IPS-20b (cell line): Measurements from ENCODE around the gene ADAT3.

Experiments used
- H3K27ac ChIP-seq: one replicate; pipeline ENCODE4 v1.5.1; 2013; ENCODE audit warnings: low read length
- H3K27me3 ChIP-seq: 2 replicates; pipeline ENCODE4 v1.6.1; 2013; ENCODE audit warnings: mild to moderate bottlenecking, low read length, inconsistent platforms; ENCODE audit not compliant: insufficient read depth
- H3K36me3 ChIP-seq: 2 replicates; pipeline ENCODE4 v1.6.1; 2013; ENCODE audit warnings: low read depth, mild to moderate bottlenecking, inconsistent platforms, low read length, moderate library complexity; ENCODE audit not compliant: insufficient read depth
- H3K4me1 ChIP-seq: 2 replicates; pipeline ENCODE4 v1.6.1; 2013; ENCODE audit warnings: mild to moderate bottlenecking, control low read depth, inconsistent platforms, low read length, moderate library complexity; ENCODE audit not compliant: insufficient read depth
- H3K4me3 ChIP-seq: 2 replicates; pipeline ENCODE4 v1.5.1; 2013; ENCODE audit warnings: mild to moderate bottlenecking, low read length, inconsistent platforms
- H3K9ac ChIP-seq: 2 replicates; pipeline ENCODE4 v1.6.1; 2013; ENCODE audit warnings: low read depth, mild to moderate bottlenecking, inconsistent platforms, low read length, moderate library complexity
- H3K9me3 ChIP-seq: 2 replicates; pipeline ENCODE4 v1.6.1; 2013; ENCODE audit warnings: mild to moderate bottlenecking, low read depth, low read length, inconsistent platforms; ENCODE audit not compliant: insufficient read depth

The ADAT3 gene

DNA sequence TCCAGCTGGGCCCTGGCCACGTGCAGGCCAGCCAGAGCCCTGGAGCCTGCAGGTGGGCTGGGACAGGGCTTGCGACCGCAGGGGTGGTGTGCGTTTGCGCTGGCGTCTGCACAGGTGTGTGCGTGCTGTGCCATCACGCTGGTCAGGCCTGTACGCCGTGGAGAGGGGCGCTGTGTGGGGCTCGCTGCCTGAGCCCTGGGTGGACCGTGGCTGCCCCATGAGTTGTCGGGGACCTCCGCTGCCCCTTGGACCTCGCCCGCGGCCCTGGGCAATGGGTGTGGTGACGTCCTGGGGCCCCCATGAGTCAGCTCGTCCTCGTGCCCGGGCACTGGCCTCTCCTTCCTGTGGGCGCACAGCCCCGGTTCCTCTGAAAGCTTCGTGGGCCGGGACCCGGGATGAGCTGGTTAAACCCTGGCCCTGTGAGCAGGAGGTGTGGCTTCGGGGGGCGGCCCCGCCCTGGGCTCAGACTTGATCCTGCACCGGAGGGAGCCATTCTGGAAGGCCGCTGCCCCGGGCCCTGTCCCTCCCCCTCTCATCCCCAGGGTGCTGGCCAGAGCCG, 42.5 kb downstream of the ADAT3 start:
- H3K36me3 ChIP-seq: peaks cover 9% of the 10 kb centered on the region; the same call in 1 of the 2 replicates
- H3K27ac ChIP-seq: no peak overlapping the region
- H3K4me1 ChIP-seq: peaks cover 3% of the 10 kb centered on the region; the same call in 1 of the 2 replicates
- no peak overlapping the region for H3K9ac ChIP-seq
- no peak overlapping the region for H3K4me3 ChIP-seq
- no peaks in the 10 kb centered on the region for H3K9me3 ChIP-seq
- no peaks in the 10 kb centered on the region for H3K27me3 ChIP-seq

DNA sequence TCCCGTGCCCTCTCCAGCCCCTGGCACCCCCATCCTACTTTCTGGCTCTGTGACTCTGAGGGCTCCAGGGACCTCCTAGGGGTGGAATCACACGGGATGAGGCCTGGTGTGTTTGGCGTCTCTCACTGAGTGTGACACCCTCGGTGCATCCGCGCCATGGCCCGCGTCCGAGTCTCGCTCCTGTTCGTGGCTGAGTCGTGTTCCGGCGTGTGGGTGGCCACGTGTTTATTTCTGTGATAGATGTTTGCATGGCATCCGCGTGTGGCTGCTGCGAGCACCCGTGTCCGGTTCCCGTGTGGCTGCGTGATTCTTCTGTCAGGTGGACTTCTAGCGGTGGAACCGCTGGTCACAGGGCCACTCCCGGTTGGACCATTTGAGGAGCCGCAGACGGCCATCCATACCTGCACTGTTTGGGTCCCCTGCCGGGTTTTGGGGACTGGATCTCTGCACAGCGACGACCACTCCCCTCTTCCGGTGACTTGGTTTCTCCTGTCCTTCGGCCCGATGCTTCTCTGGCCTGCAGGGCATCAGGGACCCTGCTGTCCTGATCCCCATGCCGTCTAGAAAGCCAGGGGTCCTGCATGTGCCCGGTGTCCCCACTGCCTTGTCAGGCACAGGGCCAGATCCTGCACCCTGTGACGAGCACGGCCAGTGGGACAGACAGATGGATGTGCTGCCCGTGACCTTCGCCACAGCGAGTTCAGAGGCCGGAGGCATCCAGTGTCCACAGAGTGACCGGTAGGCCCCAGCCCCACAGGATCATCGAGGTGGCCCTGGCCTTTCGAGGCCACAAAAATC, 44.3 kb downstream of the ADAT3 start:
- Histone ChIP-seq H3K9ac (no peak overlapping the region), H3K27me3 (no peaks in the 10 kb centered on the region), H3K9me3 (no peaks in the 10 kb centered on the region), H3K4me1 (no peaks in the 10 kb centered on the region), H3K4me3 (no peak overlapping the region), H3K27ac (no peak overlapping the region), H3K36me3 (peaks cover 14% of the 10 kb centered on the region; the same call in 1 of the 2 replicates)

DNA sequence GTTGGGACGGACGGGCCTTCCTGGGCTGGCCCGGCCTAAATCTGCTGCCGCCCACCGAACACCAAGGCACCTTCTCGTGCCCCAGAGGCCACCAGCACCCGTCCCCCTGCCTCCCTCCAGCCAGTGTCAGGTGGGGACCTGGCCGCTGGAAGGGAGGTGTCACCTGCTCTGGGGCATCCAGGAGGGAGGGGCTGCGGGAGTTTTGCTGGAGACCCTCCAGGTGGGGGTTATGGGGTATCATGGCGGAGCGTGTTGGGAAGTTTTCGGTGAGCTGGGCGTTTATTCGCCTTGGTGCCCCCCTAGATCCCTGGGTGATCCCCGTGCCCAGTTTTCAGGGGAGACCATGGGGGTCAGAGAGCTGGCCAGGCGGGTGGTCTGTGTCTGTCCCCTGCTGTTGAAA, 45.4 kb downstream of the ADAT3 start:
- H3K4me1 ChIP-seq: no peaks in the 10 kb centered on the region
- H3K36me3 ChIP-seq: peaks cover 14% of the 10 kb centered on the region; the same call in 1 of the 2 replicates
- H3K27ac ChIP-seq: no peak overlapping the region
- no peak overlapping the region for H3K4me3 ChIP-seq
- H3K27me3 ChIP-seq: no peaks in the 10 kb centered on the region
- H3K9ac ChIP-seq: no peak overlapping the region
- H3K9me3 ChIP-seq: no peaks in the 10 kb centered on the region

- Histone ChIP-seq H3K9ac (no peak overlapping the region), H3K9me3 (no peaks in the 10 kb centered on the region), H3K27ac (no peak overlapping the region), H3K4me3 (no peak overlapping the region), H3K4me1 (no peaks in the 10 kb centered on the region), H3K36me3 (peaks cover 14% of the 10 kb centered on the region; the same call in 1 of the 2 replicates), H3K27me3 (no peaks in the 10 kb centered on the region)
Observed at GRCh38 chr19:1952635-1953034, 47.4 kb downstream of the ADAT3 start.

- Histone ChIP-seq H3K4me1 (no peaks in the 10 kb centered on the region), H3K27ac (no peak overlapping the region), H3K9ac (no peak overlapping the region), H3K36me3 (peaks cover 14% of the 10 kb centered on the region; the same call in 1 of the 2 replicates), H3K4me3 (no peak overlapping the region), H3K9me3 (no peaks in the 10 kb centered on the region), H3K27me3 (no peaks in the 10 kb centered on the region)
Observed at GRCh38 chr19:1953037-1953436, 47.8 kb downstream of the ADAT3 start.

DNA sequence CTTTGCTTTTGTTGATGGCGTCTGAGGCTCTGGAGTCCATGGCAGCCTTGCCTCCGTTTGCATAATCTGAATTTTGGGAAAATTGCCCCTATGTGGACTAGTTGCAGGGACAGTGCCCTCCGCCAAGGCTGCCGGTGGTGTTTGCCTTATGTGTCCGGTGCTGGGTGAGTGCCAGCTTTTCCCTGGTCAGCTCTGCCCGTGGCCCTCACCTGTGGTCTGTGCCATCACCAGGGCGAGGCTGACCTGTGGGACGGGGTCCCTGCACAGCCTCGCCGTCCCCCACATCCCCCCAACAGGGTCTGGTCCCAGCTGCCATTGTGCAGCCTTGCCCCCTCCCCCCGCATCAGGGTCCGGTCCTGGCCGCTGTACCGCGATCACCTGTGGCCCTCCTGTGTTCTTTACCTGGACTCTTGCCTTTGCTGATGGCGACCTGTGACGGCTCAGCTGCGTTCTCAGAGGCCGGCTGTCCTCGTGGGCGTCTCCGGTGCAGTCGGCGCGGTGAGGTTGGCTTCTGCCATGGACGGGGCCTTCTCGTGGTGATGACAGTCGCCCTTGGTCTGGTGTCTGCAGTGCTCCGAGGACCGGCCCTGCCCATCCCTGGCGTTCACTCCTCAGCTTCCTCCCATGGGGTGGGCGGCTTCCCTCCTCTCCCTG, 48.4 kb downstream of the ADAT3 start:
- no peak overlapping the region for H3K9ac ChIP-seq
- no peaks in the 10 kb centered on the region for H3K27me3 ChIP-seq
- H3K4me1 ChIP-seq: no peaks in the 10 kb centered on the region
- H3K4me3 ChIP-seq: no peak overlapping the region
- H3K36me3 ChIP-seq: peaks cover 14% of the 10 kb centered on the region; the same call in 1 of the 2 replicates
- H3K27ac ChIP-seq: no peak overlapping the region
- no peaks in the 10 kb centered on the region for H3K9me3 ChIP-seq

GRCh38 chr19:1954532-1954933, 49.3 kb downstream of the ADAT3 start:
- Histone ChIP-seq H3K4me3 (no peak overlapping the region), H3K9ac (no peak overlapping the region), H3K36me3 (peaks cover 14% of the 10 kb centered on the region; the same call in 1 of the 2 replicates), H3K9me3 (no peaks in the 10 kb centered on the region), H3K4me1 (no peaks in the 10 kb centered on the region), H3K27me3 (no peaks in the 10 kb centered on the region), H3K27ac (no peak overlapping the region)

GRCh38 chr19:1955171-1956121, 50.2 kb downstream of the ADAT3 start:
- Histone ChIP-seq H3K27me3 (no peaks in the 10 kb centered on the region), H3K9me3 (no peaks in the 10 kb centered on the region), H3K36me3 (peaks cover 12% of the 10 kb centered on the region; the same call in 1 of the 2 replicates), H3K9ac (no peak overlapping the region), H3K4me3 (no peak overlapping the region), H3K27ac (no peak overlapping the region), H3K4me1 (no peaks in the 10 kb centered on the region)

GRCh38 chr19:1956122-1956494, 50.9 kb downstream of the ADAT3 start:
- no peak overlapping the region for H3K4me3 ChIP-seq
- peaks cover 9% of the 10 kb centered on the region; the same call in 1 of the 2 replicates for H3K36me3 ChIP-seq
- no peaks in the 10 kb centered on the region for H3K27me3 ChIP-seq
- H3K27ac ChIP-seq: no peak overlapping the region
- no peaks in the 10 kb centered on the region for H3K4me1 ChIP-seq
- H3K9me3 ChIP-seq: no peaks in the 10 kb centered on the region
- H3K9ac ChIP-seq: no peak overlapping the region

- no peak overlapping the region for H3K9ac ChIP-seq
- H3K27me3 ChIP-seq: no peaks in the 10 kb centered on the region
Observed at GRCh38 chr19:1956868-1957492, 51.8 kb downstream of the ADAT3 start.

More at GRCh38 chr19:1956868-1957492, 51.8 kb downstream of the ADAT3 start:
- Histone ChIP-seq H3K27ac (no peak overlapping the region), H3K4me1 (no peaks in the 10 kb centered on the region), H3K9me3 (no peaks in the 10 kb centered on the region), H3K4me3 (no peak overlapping the region), H3K36me3 (peaks cover 9% of the 10 kb centered on the region; the same call in 1 of the 2 replicates)
